NCI-H1048 (cell line): ENCODE data around the gene COPS3.
A peak's percentile ranks its signal among the peaks of the same experiment; 100 is the strongest.

Source experiments
- DNase-seq: peaks from one replicate; lab custom pipeline; 2025; lab: John Stamatoyannopoulos, UW

Gene COPS3

GRCh38 chr17:17216236-17216635 is 64.8 kb downstream of the COPS3 start:
- DNase-seq, result no peak

- no peak for DNase-seq
Observed at GRCh38 chr17:17215575-17215974, 65.5 kb downstream of the COPS3 start.

- no peak for DNase-seq
Observed at GRCh38 chr17:17214646-17215436, 66.2 kb downstream of the COPS3 start.

GRCh38 chr17:17213775-17214174 is 67.3 kb downstream of the COPS3 start:
- DNase-seq, result no peak

GRCh38 chr17:17207998-17208397 is 73.0 kb downstream of the COPS3 start:
- DNase-seq, result peak; percentile 33

- DNase-seq, result no peak
Observed at GRCh38 chr17:17206913-17207335, 74.1 kb downstream of the COPS3 start.

GRCh38 chr17:17206124-17206912 is 74.7 kb downstream of the COPS3 start, which contains the start of gene PLD6:
PLD6 (minus strand) TSS chr17:17206333; CDS start chr17:17206286, 47 bp downstream.
- peak; percentile 84 for DNase-seq

- DNase-seq, result no peak
Observed at GRCh38 chr17:17205368-17206123, 75.5 kb downstream of the COPS3 start.

- DNase-seq, result no peak
Observed at GRCh38 chr17:17204635-17205231, 76.3 kb downstream of the COPS3 start.

GRCh38 chr17:17204041-17204591 is 76.9 kb downstream of the COPS3 start:
- DNase-seq, result no peak

GRCh38 chr17:17203173-17203730 is 77.8 kb downstream of the COPS3 start:
- no peak for DNase-seq

- DNase-seq, result no peak
Observed at GRCh38 chr17:17201907-17202306, 79.1 kb downstream of the COPS3 start.

GRCh38 chr17:17201271-17201670 is 79.8 kb downstream of the COPS3 start:
- DNase-seq, result no peak

GRCh38 chr17:17200831-17201230 is 80.2 kb downstream of the COPS3 start:
- DNase-seq, result no peak

GRCh38 chr17:17200311-17200710 is 80.7 kb downstream of the COPS3 start:
- no peak for DNase-seq

- no peak for DNase-seq
Observed at GRCh38 chr17:17198281-17198680, 82.8 kb downstream of the COPS3 start.

- no peak for DNase-seq
Observed at GRCh38 chr17:17196776-17197175, 84.3 kb downstream of the COPS3 start.
